DOHH2 (cell line): Measurements from ENCODE around the gene C10orf143.

Experiments used
- EZH2phosphoT487 ChIP-seq: fragments of 200-600 bp; sonication (generic); IDR thresholded peaks from 2 replicates; pipeline ENCODE4 v1.6.1; 2017; ENCODE audit warnings: borderline replicate concordance, mild to moderate bottlenecking, antibody characterized with exemption, low read length, moderate library complexity, mixed read lengths
- TF ChIP-seq, protein P1 (sequence below): fragments of 200-600 bp; sonication (generic); IDR thresholded peaks from one replicate; pipeline ENCODE4 v1.5.1; 2014; ENCODE audit warnings: antibody characterized with exemption, mild to moderate bottlenecking, low read depth, low read length; ENCODE audit not compliant: poor library complexity, severe bottlenecking

DNA sequence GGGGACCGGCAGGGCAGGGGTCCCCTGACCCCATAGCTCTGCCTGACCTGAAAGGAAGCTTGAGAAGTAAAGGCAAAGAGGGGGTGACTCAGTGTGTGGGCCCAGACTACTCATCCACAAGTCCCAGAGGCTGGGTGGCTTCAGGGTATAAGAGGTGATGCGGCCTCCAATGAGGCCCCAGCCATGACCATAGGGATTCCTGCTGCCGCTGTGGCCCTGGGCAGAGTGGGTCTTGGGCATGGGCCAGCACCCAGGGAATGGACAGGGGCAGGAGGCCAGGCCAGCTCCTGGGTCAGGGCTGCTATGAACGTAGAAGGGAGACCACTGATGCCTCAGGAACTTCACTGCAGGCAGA, 82.2 kb downstream of the C10orf143 start:
- TF ChIP-seq, protein P1, sequence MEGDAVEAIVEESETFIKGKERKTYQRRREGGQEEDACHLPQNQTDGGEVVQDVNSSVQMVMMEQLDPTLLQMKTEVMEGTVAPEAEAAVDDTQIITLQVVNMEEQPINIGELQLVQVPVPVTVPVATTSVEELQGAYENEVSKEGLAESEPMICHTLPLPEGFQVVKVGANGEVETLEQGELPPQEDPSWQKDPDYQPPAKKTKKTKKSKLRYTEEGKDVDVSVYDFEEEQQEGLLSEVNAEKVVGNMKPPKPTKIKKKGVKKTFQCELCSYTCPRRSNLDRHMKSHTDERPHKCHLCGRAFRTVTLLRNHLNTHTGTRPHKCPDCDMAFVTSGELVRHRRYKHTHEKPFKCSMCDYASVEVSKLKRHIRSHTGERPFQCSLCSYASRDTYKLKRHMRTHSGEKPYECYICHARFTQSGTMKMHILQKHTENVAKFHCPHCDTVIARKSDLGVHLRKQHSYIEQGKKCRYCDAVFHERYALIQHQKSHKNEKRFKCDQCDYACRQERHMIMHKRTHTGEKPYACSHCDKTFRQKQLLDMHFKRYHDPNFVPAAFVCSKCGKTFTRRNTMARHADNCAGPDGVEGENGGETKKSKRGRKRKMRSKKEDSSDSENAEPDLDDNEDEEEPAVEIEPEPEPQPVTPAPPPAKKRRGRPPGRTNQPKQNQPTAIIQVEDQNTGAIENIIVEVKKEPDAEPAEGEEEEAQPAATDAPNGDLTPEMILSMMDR, result no peak
- TF ChIP-seq EZH2phosphoT487, result no peak
